ENCODE measurements around the gene NNT.
"Not testable (repeated sequence)": the region's sequence is repeated elsewhere in the genome, so short reads cannot be mapped to it uniquely, and the experiment has no call there.

The NNT gene

DNA sequence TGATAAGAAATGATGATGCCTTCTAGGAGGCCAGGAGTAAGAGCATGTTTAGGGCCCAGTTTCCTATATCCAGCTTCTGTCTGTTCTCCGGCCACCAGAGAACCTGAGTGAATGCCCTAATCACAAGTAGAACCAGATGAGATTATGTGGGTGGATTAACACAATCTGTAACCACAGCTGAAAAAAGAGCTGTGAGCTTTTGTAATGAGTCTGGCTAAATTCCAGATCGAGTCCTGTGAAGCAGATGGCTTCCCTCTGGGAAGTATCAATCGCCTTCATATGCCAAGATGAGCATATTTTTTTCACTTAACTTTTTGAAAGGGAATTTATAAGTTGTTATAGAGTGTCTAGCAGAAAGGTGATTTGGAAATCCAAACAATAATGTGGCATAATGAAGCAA, 99.8 kb downstream of the NNT start:
- no peak for DNase-seq
- TF ChIP-seq, protein P1, sequence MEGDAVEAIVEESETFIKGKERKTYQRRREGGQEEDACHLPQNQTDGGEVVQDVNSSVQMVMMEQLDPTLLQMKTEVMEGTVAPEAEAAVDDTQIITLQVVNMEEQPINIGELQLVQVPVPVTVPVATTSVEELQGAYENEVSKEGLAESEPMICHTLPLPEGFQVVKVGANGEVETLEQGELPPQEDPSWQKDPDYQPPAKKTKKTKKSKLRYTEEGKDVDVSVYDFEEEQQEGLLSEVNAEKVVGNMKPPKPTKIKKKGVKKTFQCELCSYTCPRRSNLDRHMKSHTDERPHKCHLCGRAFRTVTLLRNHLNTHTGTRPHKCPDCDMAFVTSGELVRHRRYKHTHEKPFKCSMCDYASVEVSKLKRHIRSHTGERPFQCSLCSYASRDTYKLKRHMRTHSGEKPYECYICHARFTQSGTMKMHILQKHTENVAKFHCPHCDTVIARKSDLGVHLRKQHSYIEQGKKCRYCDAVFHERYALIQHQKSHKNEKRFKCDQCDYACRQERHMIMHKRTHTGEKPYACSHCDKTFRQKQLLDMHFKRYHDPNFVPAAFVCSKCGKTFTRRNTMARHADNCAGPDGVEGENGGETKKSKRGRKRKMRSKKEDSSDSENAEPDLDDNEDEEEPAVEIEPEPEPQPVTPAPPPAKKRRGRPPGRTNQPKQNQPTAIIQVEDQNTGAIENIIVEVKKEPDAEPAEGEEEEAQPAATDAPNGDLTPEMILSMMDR (IDR thresholded peaks at IDR 0.05; ENCODE audit: low read depth, low read length, missing control alignments) = no peak
- Histone ChIP-seq H3K27me3 (replicated peaks) (no peaks in the 10 kb centered on the region), H3K27ac (no peak overlapping the region), H3K36me3 (replicated peaks) (peaks cover 2% of the 10 kb centered on the region), H3K4me3 (ENCODE audit: low read depth, low read length) (no peak overlapping the region)
- in situ Hi-C loops (cut with HindIII; ENCODE audit: low pct_ligation_motif_present, low sequenced_read_pairs) = no loop called here

DNA sequence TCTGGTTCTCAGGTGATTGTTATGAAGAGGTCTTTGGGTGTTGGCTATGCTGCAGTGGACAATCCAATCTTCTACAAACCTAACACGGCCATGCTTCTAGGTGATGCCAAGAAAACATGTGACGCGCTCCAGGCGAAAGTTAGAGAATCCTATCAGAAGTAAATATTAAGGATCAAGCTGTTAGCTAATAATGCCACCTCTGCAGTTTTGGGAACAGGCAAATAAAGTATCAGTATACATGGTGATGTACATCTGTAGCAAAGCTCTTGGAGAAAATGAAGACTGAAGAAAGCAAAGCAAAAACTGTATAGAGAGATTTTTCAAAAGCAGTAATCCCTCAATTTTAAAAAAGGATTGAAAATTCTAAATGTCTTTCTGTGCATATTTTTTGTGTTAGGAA, 101.3 kb downstream of the NNT start:
- H3K27ac ChIP-seq = no peak overlapping the region
- H3K27me3 ChIP-seq (replicated peaks) = no peaks in the 10 kb centered on the region
- TF ChIP-seq, protein P1 (IDR thresholded peaks at IDR 0.05; ENCODE audit: low read depth, low read length, missing control alignments) = no peak
- in situ Hi-C loops (cut with HindIII; ENCODE audit: low pct_ligation_motif_present, low sequenced_read_pairs) = no loop called here
- no peak overlapping the region for H3K4me3 ChIP-seq (ENCODE audit: low read depth, low read length)
- DNase-seq = no peak
- H3K36me3 ChIP-seq (replicated peaks) = peaks cover 2% of the 10 kb centered on the region

DNA sequence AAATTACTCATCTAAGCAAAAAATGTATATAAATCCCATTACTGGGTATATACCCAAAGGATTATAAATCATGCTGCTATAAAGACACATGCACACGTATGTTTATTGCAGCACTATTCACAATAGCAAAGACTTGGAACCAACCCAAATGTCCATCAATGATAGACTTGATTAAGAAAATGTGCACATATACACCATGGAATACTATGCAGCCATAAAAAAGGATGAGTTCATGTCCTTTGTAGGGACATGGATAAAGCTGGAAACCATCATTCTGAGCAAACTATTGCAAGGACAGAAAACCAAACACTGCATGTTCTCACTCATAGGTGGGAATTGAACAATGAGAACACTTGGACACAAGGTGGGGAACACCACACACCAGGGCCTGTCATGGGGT, 103.6 kb downstream of the NNT start:
- H3K4me3 ChIP-seq (ENCODE audit: low read depth, low read length); H3K36me3 ChIP-seq (replicated peaks); in situ Hi-C loops (cut with HindIII; ENCODE audit: low pct_ligation_motif_present, low sequenced_read_pairs); H3K27ac ChIP-seq; DNase-seq; H3K27me3 ChIP-seq (replicated peaks): not testable (repeated sequence)

DNA sequence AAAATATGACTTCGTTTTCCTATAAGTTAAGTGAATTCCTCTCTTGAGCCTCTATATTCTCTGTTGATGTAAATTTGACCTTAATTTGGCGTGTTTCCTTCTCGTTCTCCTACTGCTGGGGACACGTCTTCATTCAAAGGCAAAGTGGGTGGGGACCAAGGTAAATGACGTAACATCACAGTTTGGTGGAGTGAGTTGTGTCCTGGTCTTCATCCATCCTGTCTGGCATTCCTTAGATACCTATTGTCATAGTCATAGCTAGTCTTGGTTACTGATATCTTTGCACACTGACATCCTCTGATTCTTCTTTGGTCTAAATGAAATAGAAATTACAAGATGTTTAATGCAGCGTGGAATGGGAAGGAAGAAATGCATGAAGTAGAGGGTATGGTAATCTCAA, 108.5 kb downstream of the NNT start:
- DNase-seq = peak; percentile 73
- Histone ChIP-seq H3K27ac (no peak overlapping the region), H3K27me3 (replicated peaks) (no peaks in the 10 kb centered on the region), H3K36me3 (replicated peaks) (peaks cover 2% of the 10 kb centered on the region), H3K4me3 (ENCODE audit: low read depth, low read length) (no peak overlapping the region)
- in situ Hi-C loops (cut with HindIII; ENCODE audit: low pct_ligation_motif_present, low sequenced_read_pairs) = no loop called here
- TF ChIP-seq, protein P1 (IDR thresholded peaks at IDR 0.05; ENCODE audit: low read depth, low read length, missing control alignments) = no peak

DNA sequence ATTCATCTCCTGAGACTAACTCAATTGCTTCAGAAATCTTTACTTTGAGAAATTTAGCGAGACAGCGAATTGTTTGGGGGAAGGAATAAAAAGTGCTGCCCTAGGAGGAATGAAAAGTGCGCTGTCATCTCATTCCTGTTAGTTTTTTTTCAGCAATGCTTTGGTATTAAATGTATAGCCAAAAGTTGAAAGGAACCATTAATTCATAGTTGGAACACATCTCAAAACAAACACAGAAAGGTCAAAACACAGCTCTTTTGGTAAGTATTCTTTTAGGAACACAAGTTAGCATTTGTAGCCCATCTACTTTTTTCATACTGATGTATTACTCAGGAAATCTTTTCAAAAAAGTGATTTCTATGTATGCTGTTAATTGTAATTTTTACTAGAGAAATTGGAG, 109.1 kb downstream of the NNT start:
- Histone ChIP-seq H3K27ac (no peak overlapping the region), H3K4me3 (ENCODE audit: low read depth, low read length) (no peak overlapping the region), H3K36me3 (replicated peaks) (no peaks in the 10 kb centered on the region), H3K27me3 (replicated peaks) (no peaks in the 10 kb centered on the region)
- no peak for DNase-seq
- TF ChIP-seq, protein P1 (IDR thresholded peaks at IDR 0.05; ENCODE audit: low read depth, low read length, missing control alignments) = no peak
- in situ Hi-C loops (cut with HindIII; ENCODE audit: low pct_ligation_motif_present, low sequenced_read_pairs) = no loop called here

DNA sequence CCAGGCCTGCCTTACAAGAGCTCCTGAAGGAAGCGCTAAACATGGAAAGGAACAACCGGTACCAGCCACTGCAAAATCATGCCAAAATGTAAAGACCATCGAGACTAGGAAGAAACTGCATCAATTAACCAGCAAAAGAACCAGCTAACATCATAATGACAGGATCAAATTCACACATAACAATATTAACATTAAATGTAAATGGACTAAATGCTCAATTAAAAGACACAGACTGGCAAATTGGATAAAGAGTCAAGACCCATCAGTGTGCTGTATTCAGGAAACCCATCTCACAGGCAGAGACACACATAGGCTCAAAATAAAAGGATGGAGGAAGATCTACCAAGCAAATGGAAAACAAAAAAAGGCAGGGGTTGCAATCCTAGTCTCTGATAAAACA, 116.8 kb downstream of the NNT start:
- DNase-seq; H3K36me3 ChIP-seq (replicated peaks); in situ Hi-C loops (cut with HindIII; ENCODE audit: low pct_ligation_motif_present, low sequenced_read_pairs); H3K27ac ChIP-seq; H3K27me3 ChIP-seq (replicated peaks); H3K4me3 ChIP-seq (ENCODE audit: low read depth, low read length): not testable (repeated sequence)

DNA sequence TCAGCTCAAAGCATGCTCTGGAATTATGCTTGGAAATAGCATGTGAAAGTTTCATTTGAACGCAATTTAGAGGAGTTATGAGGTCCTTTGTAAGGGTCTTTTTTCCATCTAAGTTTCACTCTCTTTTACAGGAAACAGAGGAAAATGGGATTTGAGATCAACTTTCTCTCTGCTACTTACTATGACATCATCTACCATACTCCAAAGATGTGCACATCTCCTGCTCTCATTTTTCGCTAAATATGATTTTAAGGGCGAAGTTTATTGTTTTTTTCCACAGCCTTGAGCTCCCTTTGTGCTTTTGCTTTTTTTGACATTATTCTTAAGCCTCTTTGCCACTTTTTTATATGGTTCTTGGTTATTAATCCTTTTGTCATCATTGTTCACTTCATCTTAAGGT, 125.6 kb downstream of the NNT start:
- no peaks in the 10 kb centered on the region for H3K36me3 ChIP-seq (replicated peaks)
- DNase-seq = no peak
- in situ Hi-C loops (cut with HindIII; ENCODE audit: low pct_ligation_motif_present, low sequenced_read_pairs) = no loop called here
- no peak overlapping the region for H3K27ac ChIP-seq
- H3K4me3 ChIP-seq (ENCODE audit: low read depth, low read length) = no peak overlapping the region
- H3K27me3 ChIP-seq (replicated peaks) = no peaks in the 10 kb centered on the region
- TF ChIP-seq, protein P1 (IDR thresholded peaks at IDR 0.05; ENCODE audit: low read depth, low read length, missing control alignments) = no peak

All from brain microvascular endothelial cell (primary cell).